Stimulated activated CD4-positive, alpha-beta T cell treated with anti-CD3 and anti-CD28 coated beads, Interleukin-2, amount 100 ng/mL, for 24 hours (primary cell): ENCODE data around the gene COL10A1.
A peak's percentile ranks its signal among the peaks of the same experiment; 100 is the strongest.
"Not testable (repeated sequence)": the region's sequence is repeated elsewhere in the genome, so short reads cannot be mapped to it uniquely, and the experiment has no call there.

Experiments used
- DNase-seq, 2 donors: peaks; one replicate each; pipeline ENCODE4 v3.0.0-alpha.2; 2020

The COL10A1 gene

GRCh38 chr6:116118608-116119007 is 7.3 kb downstream of the COL10A1 start:
- DNase-seq, result no peak

- DNase-seq, result no peak
Measured at GRCh38 chr6:116115781-116116180, 10.2 kb downstream of the COL10A1 start.

GRCh38 chr6:116113386-116113785 is 12.5 kb downstream of the COL10A1 start:
- DNase-seq, result no peak

- peak; percentile 33 to 45 for DNase-seq
Measured at GRCh38 chr6:116111552-116112528, 14.1 kb downstream of the COL10A1 start.

DNA sequence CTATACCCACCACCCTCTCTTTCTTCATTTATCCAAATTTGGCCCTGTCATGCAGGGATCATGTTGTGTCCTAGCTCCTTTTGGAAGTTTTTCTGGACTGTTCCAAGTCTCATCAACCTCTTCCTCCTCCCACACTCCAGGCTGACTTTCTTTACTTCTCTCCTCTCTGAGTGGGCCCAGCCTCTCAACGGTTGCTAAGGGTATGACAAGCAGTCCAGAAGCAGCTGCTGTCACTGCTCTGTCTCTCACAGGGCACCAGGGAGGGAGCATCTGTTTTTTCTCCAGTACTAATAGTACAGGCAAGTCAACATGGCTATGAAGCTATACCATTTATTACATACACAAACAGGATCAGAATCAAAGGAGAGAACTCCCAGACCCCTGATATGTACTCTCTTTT is 17.1 kb downstream of the COL10A1 start:
- no peak for DNase-seq

GRCh38 chr6:116106146-116106545 is 19.8 kb downstream of the COL10A1 start:
- DNase-seq, result no peak

- DNase-seq, result no peak
Measured at GRCh38 chr6:116105247-116105646, 20.7 kb downstream of the COL10A1 start.

- DNase-seq, result no peak
Measured at GRCh38 chr6:116104636-116105035, 21.3 kb downstream of the COL10A1 start.

DNA sequence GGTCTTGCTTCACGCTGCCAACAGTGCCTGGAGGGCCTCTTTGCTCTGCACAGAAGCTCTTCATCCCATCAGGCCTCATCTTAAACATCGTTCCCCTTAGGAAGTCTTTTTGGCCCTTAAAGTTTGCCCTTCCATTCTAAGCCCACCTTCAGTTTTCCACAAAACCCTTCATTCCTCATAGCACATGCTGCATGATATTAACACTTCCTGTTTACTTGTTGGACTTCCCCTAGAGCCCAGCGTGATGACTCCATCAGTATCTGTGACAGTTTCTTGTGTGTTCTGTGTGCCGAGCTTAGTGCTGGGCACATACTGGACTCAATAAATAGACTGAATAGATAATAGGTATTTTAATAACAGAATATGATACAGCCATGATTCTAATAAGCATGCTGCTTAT is 23.1 kb downstream of the COL10A1 start:
- no peak for DNase-seq

- no peak for DNase-seq
Measured at GRCh38 chr6:116101790-116102189, 24.1 kb downstream of the COL10A1 start.

DNA sequence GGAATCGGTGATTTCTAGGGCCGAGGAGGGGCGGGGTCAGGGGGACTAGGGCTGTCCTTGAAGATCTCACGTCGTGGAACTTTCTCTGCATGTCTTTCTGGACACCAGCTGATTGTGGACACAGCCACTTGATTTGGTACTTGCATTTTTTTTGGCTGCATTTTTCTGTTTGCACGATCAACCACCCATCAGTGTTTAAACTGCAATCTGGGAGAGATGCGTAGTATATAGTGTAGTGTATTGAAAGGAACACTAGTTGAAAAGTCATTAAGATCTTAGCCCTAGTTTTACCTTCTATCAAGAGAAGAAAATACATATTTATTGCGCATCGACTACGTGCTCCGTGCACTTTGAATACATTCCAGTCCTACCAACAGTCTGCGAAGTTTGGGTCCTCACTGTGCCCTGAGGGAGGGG is 24.6 kb downstream of the COL10A1 start:
- DNase-seq, result peak in 1 of 2 donors; percentile 81

GRCh38 chr6:116100419-116101301 is 25.3 kb downstream of the COL10A1 start, which contains the start of gene NT5DC1:
Gene NT5DC1 (plus strand): TSS chr6:116100853. CDS start chr6:116100931, 78 bp downstream.
- peak; percentile 87 to 89 for DNase-seq

DNA sequence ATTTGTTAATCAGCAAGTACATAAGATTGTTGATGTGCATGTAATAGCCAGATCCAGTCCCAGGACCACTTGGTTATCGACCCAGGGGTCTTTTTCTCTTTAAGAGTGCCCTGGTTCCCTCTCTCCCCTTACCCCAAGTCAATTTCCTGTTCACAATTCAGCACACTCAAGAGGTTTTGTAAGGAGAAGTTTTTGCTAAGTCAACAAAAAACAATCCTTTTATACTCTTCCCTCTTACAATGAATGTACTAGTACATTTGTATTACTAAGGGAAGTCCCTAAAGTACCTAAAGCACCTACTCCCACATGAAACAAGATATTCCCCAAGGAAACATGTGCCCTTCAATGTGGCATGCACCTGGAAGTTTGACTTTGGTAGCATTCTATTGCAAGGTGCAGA is 26.9 kb downstream of the COL10A1 start:
- no peak for DNase-seq

DNA sequence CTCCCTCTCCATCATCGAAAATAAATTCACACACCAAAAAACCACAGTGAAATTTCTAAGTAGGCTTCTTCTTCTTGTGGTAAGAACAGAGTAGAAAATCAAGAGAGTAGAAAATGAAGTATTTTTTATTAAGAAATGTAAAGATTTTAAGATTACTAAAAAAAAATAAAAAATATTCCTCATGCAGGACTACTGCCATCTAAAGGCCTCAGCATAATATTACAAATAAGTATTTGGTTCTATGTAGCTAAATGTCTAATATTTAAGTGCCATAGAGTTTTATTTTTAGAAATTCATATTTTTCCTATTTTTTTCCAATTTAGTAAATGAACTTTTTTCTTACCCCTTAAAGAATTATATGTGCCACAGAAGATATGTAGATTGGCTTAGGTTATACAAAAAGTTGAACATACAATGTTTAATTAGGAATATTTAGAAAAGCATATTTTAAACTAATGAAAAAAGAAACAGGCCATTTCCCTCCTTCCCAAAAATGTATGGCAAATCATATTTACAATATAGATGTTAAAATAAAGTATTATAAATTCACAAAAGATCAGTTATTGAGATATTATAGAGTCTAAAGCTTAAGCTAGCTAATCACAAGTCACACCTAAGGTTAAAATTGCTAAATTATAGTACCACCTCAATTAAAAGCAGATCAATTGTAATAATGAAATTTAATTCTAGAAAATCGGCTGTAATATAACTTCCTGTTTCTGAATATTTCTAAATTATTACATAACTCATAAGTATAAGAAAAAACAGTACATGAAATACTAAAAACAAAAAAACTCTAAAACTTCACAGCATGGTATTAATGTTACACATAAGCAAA is 28.7 kb downstream of the COL10A1 start:
- no peak for DNase-seq

GRCh38 chr6:116096048-116096759 is 29.7 kb downstream of the COL10A1 start:
- DNase-seq, result not testable (repeated sequence)

- no peak for DNase-seq
Measured at GRCh38 chr6:116094041-116094440, 31.9 kb downstream of the COL10A1 start.

- no peak for DNase-seq
Measured at GRCh38 chr6:116090251-116090650, 35.7 kb downstream of the COL10A1 start.

GRCh38 chr6:116088946-116089345 is 37.0 kb downstream of the COL10A1 start:
- DNase-seq, result no peak

GRCh38 chr6:116087437-116088027 is 38.4 kb downstream of the COL10A1 start:
- DNase-seq, result no peak

DNA sequence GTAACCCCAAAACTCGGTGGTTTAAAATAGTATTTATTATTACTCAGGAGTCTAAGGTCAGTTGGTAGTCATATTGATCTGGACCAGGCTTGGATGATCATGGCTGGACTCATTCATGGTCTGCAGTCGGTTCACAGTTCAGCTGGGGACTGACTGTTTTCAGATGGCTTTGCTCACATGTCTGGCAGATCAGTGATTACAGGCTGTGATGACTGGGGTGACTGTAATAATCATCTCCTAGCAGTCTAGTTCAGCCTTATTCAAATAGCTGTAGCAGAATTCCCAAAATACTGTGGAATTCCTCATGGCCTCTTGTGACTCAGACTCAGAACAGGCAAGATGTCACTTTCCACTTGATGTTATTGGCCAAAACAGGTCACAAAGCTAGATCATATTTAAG is 41.6 kb downstream of the COL10A1 start:
- no peak for DNase-seq

DNA sequence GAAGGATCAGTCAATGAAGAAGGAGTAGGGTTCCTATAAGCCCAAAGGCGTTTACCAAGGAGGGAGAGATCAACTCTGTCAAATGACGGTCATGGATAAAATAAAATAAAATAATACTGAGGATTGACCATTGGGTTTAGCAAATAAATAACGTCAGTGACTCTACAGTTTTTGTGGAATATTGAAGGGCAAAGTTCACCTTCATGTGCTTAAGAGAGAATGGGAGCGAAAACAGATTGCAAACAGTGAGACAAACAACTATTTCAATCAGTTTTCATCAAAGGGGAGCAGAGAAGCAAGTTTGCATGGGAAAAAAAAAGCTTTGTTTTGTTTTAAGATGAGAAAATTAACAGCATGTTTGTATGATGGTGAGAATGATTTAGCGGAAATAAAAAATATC is 42.9 kb downstream of the COL10A1 start:
- DNase-seq, result no peak
